ENCODE data around the gene ASGR2.

GRCh38 chr17:7114875-7115614 lies 423 bp upstream of the ASGR2 start:
- no peak for TF ChIP-seq CTCF (conservative IDR thresholded peaks at IDR 0.05)
- no peak for TF ChIP-seq ZFX (IDR thresholded peaks at IDR 0.05)
